Subcutaneous adipose tissue (tissue), 4 donors: ENCODE data around the gene DNAH2. TPM values are rescaled to one million over a fixed set of nuclear protein-coding genes. Genes with fewer than 3 reads are reported as not detected.

Experiments
- CTCF ChIP-seq: fragments of 450-650 bp; IDR thresholded peaks from one replicate; pipeline ENCODE4 v1.5.1; 2016; ENCODE audit warnings: low read depth, mild to moderate bottlenecking, control low read depth, antibody characterized with exemption, moderate library complexity
- total RNA-seq, 4 donors: library from RNA; depleted of rRNA; stranded (reverse); fragments of >200 nt; gene quantifications; one replicate each; pipeline ENCODE4 v1.1.0, GENCODE V29; 2016

The DNAH2 gene
- total RNA-seq, 4 donors from 2014 or later = under 0.01 to 0.22 (median 0.18) TPM

- no peak for TF ChIP-seq CTCF
Measured at GRCh38 chr17:7843257-7843535, 125.7 kb downstream of the DNAH2 start.

GRCh38 chr17:7843536-7844291 is 126.2 kb downstream of the DNAH2 start:
- no peak for TF ChIP-seq CTCF

- no peak for TF ChIP-seq CTCF
Measured at GRCh38 chr17:7844292-7845154, 127.0 kb downstream of the DNAH2 start.

GRCh38 chr17:7845359-7846062 is 128.0 kb downstream of the DNAH2 start:
- TF ChIP-seq CTCF = no peak

GRCh38 chr17:7846063-7846735 is 128.7 kb downstream of the DNAH2 start:
- no peak for TF ChIP-seq CTCF

- no peak for TF ChIP-seq CTCF
Measured at GRCh38 chr17:7846765-7847661, 129.5 kb downstream of the DNAH2 start.
